ENCODE results near the gene ACOXL.

DNA sequence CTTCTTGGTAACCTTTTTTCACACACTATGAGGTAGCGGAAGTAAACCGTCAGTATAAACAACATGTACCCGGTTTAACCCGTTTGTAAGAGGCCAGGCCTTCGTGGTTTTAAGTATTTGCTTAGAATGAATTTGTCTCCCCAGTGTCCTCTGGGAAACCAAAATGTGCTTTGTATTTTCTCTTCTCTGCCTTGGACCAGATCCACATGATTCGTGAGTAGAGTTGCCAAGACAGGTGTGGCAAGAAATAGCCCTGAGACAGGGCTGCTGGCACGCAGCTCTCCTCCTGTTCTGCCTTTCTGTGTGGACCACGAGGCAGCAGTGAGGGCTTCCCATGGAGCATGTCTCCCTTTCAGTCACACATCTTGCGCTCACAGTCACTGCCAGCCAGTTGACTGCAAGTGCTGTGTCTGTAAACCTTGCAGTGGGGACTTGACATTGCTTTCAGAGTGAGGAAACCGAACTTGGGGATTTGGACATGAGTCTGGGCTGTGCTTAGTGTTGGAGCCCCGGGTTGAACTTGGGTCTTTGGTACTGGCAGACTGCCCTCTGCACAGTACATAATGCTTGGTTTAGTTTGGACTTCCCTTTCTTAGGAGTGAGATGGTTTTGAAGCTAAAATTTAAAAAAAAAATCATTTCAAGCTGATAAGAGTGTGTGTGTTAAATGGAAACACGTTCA is 407.4 kb downstream of the ACOXL start:
- TF ChIP-seq POLR2A (IDR thresholded peaks at IDR 0.05), result no peak
- TF ChIP-seq CTCF (IDR thresholded peaks at IDR 0.05), result no peak

Measured in testis (tissue), 2 donors.